ENCODE measurements around the gene SIRT5. TPM values are rescaled to one million over a fixed set of nuclear protein-coding genes. Genes with fewer than 3 reads are reported as not detected.

Gene SIRT5
- total and polyA plus RNA-seq, 4 donors, result 5.9 to 11.3 (median 8.0) TPM

GRCh38 chr6:13648850-13649249 is 74.4 kb downstream of the SIRT5 start:
- no peak overlapping the region for H3K27ac ChIP-seq (ENCODE audit: low read depth in 1 of 2, low read length in 1 of 2)
- DNase-seq (peak in 2 of 3 donors; percentile 35 to 68), ATAC-seq (ENCODE audit: insufficient read depth, low FRiP score) (no peak)
- H3K27me3 ChIP-seq (ENCODE audit: control insufficient read depth in 3 of 3, insufficient read depth in 3 of 3, low read length in 2 of 3), result no peaks in the 10 kb centered on the region
- no peak overlapping the region for H3K9ac ChIP-seq (ENCODE audit: insufficient read depth in 1 of 2, low read length in 2 of 2)
- no peak overlapping the region for H3K4me3 ChIP-seq
- no peaks in the 10 kb centered on the region for H3K9me3 ChIP-seq (ENCODE audit: control insufficient read depth in 4 of 4, insufficient read depth in 3 of 4, low read length in 3 of 4)
- TF ChIP-seq, protein P1, sequence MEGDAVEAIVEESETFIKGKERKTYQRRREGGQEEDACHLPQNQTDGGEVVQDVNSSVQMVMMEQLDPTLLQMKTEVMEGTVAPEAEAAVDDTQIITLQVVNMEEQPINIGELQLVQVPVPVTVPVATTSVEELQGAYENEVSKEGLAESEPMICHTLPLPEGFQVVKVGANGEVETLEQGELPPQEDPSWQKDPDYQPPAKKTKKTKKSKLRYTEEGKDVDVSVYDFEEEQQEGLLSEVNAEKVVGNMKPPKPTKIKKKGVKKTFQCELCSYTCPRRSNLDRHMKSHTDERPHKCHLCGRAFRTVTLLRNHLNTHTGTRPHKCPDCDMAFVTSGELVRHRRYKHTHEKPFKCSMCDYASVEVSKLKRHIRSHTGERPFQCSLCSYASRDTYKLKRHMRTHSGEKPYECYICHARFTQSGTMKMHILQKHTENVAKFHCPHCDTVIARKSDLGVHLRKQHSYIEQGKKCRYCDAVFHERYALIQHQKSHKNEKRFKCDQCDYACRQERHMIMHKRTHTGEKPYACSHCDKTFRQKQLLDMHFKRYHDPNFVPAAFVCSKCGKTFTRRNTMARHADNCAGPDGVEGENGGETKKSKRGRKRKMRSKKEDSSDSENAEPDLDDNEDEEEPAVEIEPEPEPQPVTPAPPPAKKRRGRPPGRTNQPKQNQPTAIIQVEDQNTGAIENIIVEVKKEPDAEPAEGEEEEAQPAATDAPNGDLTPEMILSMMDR (IDR thresholded peaks at IDR 0.05; ENCODE audit: control extremely low read depth, extremely low read depth), result no peak
- H3K4me1 ChIP-seq (ENCODE audit: control insufficient read depth in 5 of 5, insufficient read depth in 5 of 5, low read length in 5 of 5), result peaks cover 0 to 3% (median 0%) of the 10 kb centered on the region in 5 donors
- peaks cover 0 to 5% (median 3%) of the 10 kb centered on the region in 4 donors for H3K36me3 ChIP-seq (ENCODE audit: control insufficient read depth in 4 of 4, insufficient read depth in 4 of 4, low read length in 4 of 4)

DNA sequence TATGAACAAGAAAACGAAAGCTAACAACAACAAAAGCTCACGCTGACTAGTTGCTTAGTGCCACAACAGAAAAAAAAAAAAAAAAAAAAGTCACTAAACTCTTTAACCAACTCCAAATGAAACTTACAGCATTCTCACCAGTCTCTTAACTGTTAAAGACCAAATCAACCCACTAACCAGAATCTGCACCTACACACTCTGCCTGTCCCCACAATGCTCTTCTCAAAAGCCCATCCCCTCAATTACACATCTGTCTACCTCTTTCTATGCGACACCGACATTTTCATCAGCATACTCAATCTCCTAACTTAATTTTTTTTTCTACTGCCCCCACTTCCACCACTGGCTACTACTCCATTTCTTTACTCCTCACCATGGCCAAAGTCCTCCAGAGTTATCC is 75.0 kb downstream of the SIRT5 start:
- DNase-seq (no peak), ATAC-seq (ENCODE audit: insufficient read depth, low FRiP score) (no peak)
- Histone ChIP-seq H3K4me3 (no peak overlapping the region), H3K27ac (ENCODE audit: low read depth in 1 of 2, low read length in 1 of 2) (no peak overlapping the region), H3K27me3 (ENCODE audit: control insufficient read depth in 3 of 3, insufficient read depth in 3 of 3, low read length in 2 of 3) (no peaks in the 10 kb centered on the region), H3K9ac (ENCODE audit: insufficient read depth in 1 of 2, low read length in 2 of 2) (no peak overlapping the region), H3K36me3 (ENCODE audit: control insufficient read depth in 4 of 4, insufficient read depth in 4 of 4, low read length in 4 of 4) (peaks cover 0 to 5% (median 3%) of the 10 kb centered on the region in 4 donors), H3K9me3 (ENCODE audit: control insufficient read depth in 4 of 4, insufficient read depth in 3 of 4, low read length in 3 of 4) (no peaks in the 10 kb centered on the region), H3K4me1 (ENCODE audit: control insufficient read depth in 5 of 5, insufficient read depth in 5 of 5, low read length in 5 of 5) (peaks cover 0 to 3% (median 1%) of the 10 kb centered on the region in 5 donors)
- TF ChIP-seq, protein P1 (IDR thresholded peaks at IDR 0.05; ENCODE audit: control extremely low read depth, extremely low read depth), result no peak
- WGBS, 2 donors, result 82 to 93% methylated on average over 4 of the region's 4 CpGs

DNA sequence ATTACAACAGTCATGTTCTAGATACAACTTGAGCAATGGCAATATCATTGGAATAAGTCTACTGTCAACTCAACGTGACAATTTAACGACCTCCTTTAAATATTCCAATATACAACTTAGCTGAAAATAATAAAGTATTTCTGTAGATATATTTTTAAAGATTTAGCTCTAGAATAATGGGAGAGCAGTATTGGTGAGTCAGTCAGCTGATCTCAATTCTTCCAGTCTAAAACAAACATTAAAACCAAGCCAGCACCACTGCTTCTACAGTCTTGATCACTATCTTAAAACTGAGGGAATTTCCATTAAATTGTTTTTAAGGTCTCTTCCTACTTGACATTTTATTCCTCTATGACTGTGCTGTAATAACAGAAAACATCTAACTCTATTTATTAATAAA is 78.9 kb downstream of the SIRT5 start:
- WGBS, 2 donors, result 91 to 96% methylated on average over 2 of the region's 2 CpGs
- peaks cover 0 to 3% (median 1%) of the 10 kb centered on the region in 4 donors for H3K36me3 ChIP-seq (ENCODE audit: control insufficient read depth in 4 of 4, insufficient read depth in 4 of 4, low read length in 4 of 4)
- no peak overlapping the region for H3K27ac ChIP-seq (ENCODE audit: low read depth in 1 of 2, low read length in 1 of 2)
- no peak overlapping the region for H3K4me3 ChIP-seq
- TF ChIP-seq, protein P1 (IDR thresholded peaks at IDR 0.05; ENCODE audit: control extremely low read depth, extremely low read depth), result no peak
- no peaks in the 10 kb centered on the region for H3K27me3 ChIP-seq (ENCODE audit: control insufficient read depth in 3 of 3, insufficient read depth in 3 of 3, low read length in 2 of 3)
- no peak for ATAC-seq (ENCODE audit: insufficient read depth, low FRiP score)
- no peak for DNase-seq
- no peak overlapping the region for H3K9ac ChIP-seq (ENCODE audit: insufficient read depth in 1 of 2, low read length in 2 of 2)
- no peaks in the 10 kb centered on the region for H3K9me3 ChIP-seq (ENCODE audit: control insufficient read depth in 4 of 4, insufficient read depth in 3 of 4, low read length in 3 of 4)
- peaks cover 0 to 8% (median 0%) of the 10 kb centered on the region in 5 donors for H3K4me1 ChIP-seq (ENCODE audit: control insufficient read depth in 5 of 5, insufficient read depth in 5 of 5, low read length in 5 of 5)

DNA sequence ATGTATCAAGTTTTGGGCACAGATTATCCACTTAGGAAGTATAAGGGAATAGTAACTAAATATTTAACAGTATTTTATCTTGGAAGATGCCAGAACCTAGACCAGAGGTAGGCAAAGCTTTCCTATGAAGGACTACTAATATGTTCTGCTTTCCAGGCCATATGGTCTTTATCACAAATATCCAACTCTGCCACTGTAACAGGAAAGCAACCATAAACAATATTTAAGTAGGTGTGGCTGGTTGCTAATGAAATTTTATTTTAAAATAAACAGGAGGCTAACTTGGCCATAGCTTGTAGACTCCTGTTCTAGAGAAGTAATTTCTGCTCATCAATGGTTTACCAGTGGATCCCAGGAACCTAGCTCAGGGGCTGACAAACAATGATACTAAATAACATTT is 80.1 kb downstream of the SIRT5 start:
- no peak overlapping the region for H3K27ac ChIP-seq (ENCODE audit: low read depth in 1 of 2, low read length in 1 of 2)
- peak in 2 of 3 donors; percentile 52 to 61 for DNase-seq
- ATAC-seq (ENCODE audit: insufficient read depth, low FRiP score), result no peak
- no peak overlapping the region for H3K9ac ChIP-seq (ENCODE audit: insufficient read depth in 1 of 2, low read length in 2 of 2)
- no peaks in the 10 kb centered on the region for H3K9me3 ChIP-seq (ENCODE audit: control insufficient read depth in 4 of 4, insufficient read depth in 3 of 4, low read length in 3 of 4)
- peaks cover 0 to 3% (median 1%) of the 10 kb centered on the region in 4 donors for H3K36me3 ChIP-seq (ENCODE audit: control insufficient read depth in 4 of 4, insufficient read depth in 4 of 4, low read length in 4 of 4)
- H3K4me1 ChIP-seq (ENCODE audit: control insufficient read depth in 5 of 5, insufficient read depth in 5 of 5, low read length in 5 of 5), result peaks cover 0 to 8% (median 0%) of the 10 kb centered on the region in 5 donors
- H3K27me3 ChIP-seq (ENCODE audit: control insufficient read depth in 3 of 3, insufficient read depth in 3 of 3, low read length in 2 of 3), result no peaks in the 10 kb centered on the region
- TF ChIP-seq, protein P1 (IDR thresholded peaks at IDR 0.05; ENCODE audit: control extremely low read depth, extremely low read depth), result no peak
- no peak overlapping the region for H3K4me3 ChIP-seq

Data from lung (tissue), 12 donors.